ENCODE results near the gene FNDC5.

DNA sequence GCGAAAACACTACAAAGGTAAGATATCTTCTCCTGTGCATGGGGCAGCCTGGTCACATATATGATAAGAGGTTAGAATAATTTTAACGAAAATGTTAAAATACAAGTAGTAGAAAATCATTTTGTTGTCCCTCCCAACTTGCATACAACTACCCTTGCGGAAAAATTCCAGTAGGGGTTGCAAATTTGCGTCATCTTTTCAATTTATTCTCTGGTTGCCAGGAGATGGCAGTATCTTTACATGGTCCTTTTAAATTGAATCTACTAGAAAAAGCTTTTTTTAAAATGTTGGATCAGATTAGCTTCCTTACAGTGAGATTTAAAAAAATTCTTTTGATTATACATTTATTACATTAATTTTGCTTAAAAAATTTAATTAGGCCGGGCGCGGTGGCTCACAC, 42.4 kb downstream of the FNDC5 start:
- TF ChIP-seq ZBTB33 (IDR thresholded peaks at IDR 0.05) = no peak
- no peak for TF ChIP-seq NR2C1 (IDR thresholded peaks at IDR 0.05)
- no peak for TF ChIP-seq SRF (IDR thresholded peaks at IDR 0.05; ENCODE audit: low read depth in 2 of 2, low read length in 2 of 2)
- TF ChIP-seq BACH1 (IDR thresholded peaks at IDR 0.05; ENCODE audit: borderline replicate concordance) = no peak
- TF ChIP-seq CTCF (IDR thresholded peaks at IDR 0.05 in 2 of 3, conservative IDR thresholded peaks at IDR 0.05 in 1 of 3; ENCODE audit: control insufficient read depth in 2 of 3, extremely low read depth in 1 of 3, insufficient read depth in 1 of 3, low read depth in 3 of 3, low read length in 3 of 3) = peak in 1 of 3 experiments; percentile 20; a peak in 1 of 6 replicates
- no peak for TF ChIP-seq TCF12 (IDR thresholded peaks at IDR 0.05; ENCODE audit: low read depth, low read length)
- TF ChIP-seq POLR2A (IDR thresholded peaks at IDR 0.05; ENCODE audit: low read depth, low read length) = no peak
- TF ChIP-seq SMC3 (IDR thresholded peaks at IDR 0.05; ENCODE audit: borderline replicate concordance, low read length) = no peak
- no peak for TF ChIP-seq KLF5 (IDR thresholded peaks at IDR 0.05; ENCODE audit: partially characterized antibody)
- no peak for TF ChIP-seq SMARCA5 (IDR thresholded peaks at IDR 0.05)
- TF ChIP-seq ZSCAN29 (IDR thresholded peaks at IDR 0.05) = no peak
- no peak for TF ChIP-seq TAF1 (IDR thresholded peaks at IDR 0.05; ENCODE audit: borderline replicate concordance, low read depth, low read length)
- TF ChIP-seq TCF7 (IDR thresholded peaks at IDR 0.05; ENCODE audit: borderline replicate concordance) = no peak
- TF ChIP-seq SUZ12 (IDR thresholded peaks at IDR 0.05; ENCODE audit: unreplicated experiment) = no peak

All from GM12878 (cell line).